ENCODE data around the gene TEX52. TPM values are rescaled to one million over a fixed set of nuclear protein-coding genes. Genes with fewer than 3 reads are reported as not detected.
"Not testable (repeated sequence)": the region's sequence is repeated elsewhere in the genome, so short reads cannot be mapped to it uniquely, and the experiment has no call there.

Gene TEX52
- total RNA-seq, 2 experiments from 2014 or later, result 0.20 TPM; not detected in 1

GRCh38 chr12:2886768-2887450, 30.1 kb upstream of the TEX52 start:
- H3K9me3 Mint-ChIP-seq, result no peaks in the 10 kb centered on the region
- peaks cover 50% of the 10 kb centered on the region for H3K36me3 Mint-ChIP-seq (ENCODE audit: low read depth)
- no peaks in the 10 kb centered on the region for H3K27me3 Mint-ChIP-seq
- no peak overlapping the region for H3K27ac Mint-ChIP-seq
- ChIA-PET POLR2A (interaction anchor here (2.7 kb wide), 1 partner anchor 10 kb away, joined by 21 read pairs; the partner anchor contains the start of genes FOXM1 and RHNO1), CTCF (interaction anchor here (0.7 to 2.3 kb wide), 7 partner anchors 9 to 105 kb away, joined by 3 to 20 read pairs (median 3); no protein-coding TSS in a partner anchor)
- H3K4me3 Mint-ChIP-seq, result no peak overlapping the region
- peaks cover 54% of the 10 kb centered on the region for H3K4me1 Mint-ChIP-seq
- DNase-seq, result no peak

GRCh38 chr12:2884810-2885209, 28.0 kb upstream of the TEX52 start:
- no peak for DNase-seq
- peak overlapping the region; percentile 2 for H3K27ac Mint-ChIP-seq
- peaks cover 52% of the 10 kb centered on the region for H3K36me3 Mint-ChIP-seq (ENCODE audit: low read depth)
- ChIA-PET CTCF (interaction anchor here (0.7 to 2.3 kb wide), 7 partner anchors 8 to 1052 kb away, joined by 3 to 20 read pairs (median 5); partner anchors contain the start of genes FOXM1 and RHNO1), POLR2A (interaction anchor here (0.6 to 2.7 kb wide), 3 partner anchors 8 to 22 kb away, joined by 3 to 21 read pairs (median 3); partner anchors contain the start of genes FOXM1 and RHNO1)
- no peaks in the 10 kb centered on the region for H3K27me3 Mint-ChIP-seq
- H3K4me3 Mint-ChIP-seq, result no peak overlapping the region
- peaks cover 50% of the 10 kb centered on the region for H3K4me1 Mint-ChIP-seq
- H3K9me3 Mint-ChIP-seq, result no peaks in the 10 kb centered on the region

GRCh38 chr12:2879853-2880252, 23.0 kb upstream of the TEX52 start:
- H3K9me3 Mint-ChIP-seq, result no peaks in the 10 kb centered on the region
- CTCF ChIA-PET, result interaction anchor here (0.9 kb wide), 1 partner anchor 11 kb away, joined by 3 read pairs; the partner anchor contains the start of gene TULP3

GRCh38 chr12:2877953-2878732, 21.3 kb upstream of the TEX52 start:
- ChIA-PET POLR2A (interaction anchor here (0.6 to 5.4 kb wide), 15 partner anchors 8 to 308 kb away, joined by 3 to 99 read pairs (median 9); partner anchors contain the start of genes ITFG2, TEX52 and TULP3), CTCF (interaction anchor here (0.7 to 3.1 kb wide), 7 partner anchors 8 to 21 kb away, joined by 3 to 17 read pairs (median 4); partner anchors contain the start of genes TEX52 and TULP3)
- Mint-ChIP-seq H3K27ac (peak overlapping the region; percentile 90), H3K4me1 (peaks cover 56% of the 10 kb centered on the region), H3K4me3 (peak overlapping the region; percentile 83), H3K36me3 (ENCODE audit: low read depth) (peaks cover 46% of the 10 kb centered on the region), H3K9me3 (no peaks in the 10 kb centered on the region), H3K27me3 (no peaks in the 10 kb centered on the region)
- peak; percentile 49 for DNase-seq

More at GRCh38 chr12:2879853-2880252, 23.0 kb upstream of the TEX52 start:
- DNase-seq, result peak; percentile 29
- H3K4me3 Mint-ChIP-seq, result peak overlapping the region; percentile 83
- POLR2A ChIA-PET, result interaction anchor here (1.1 to 5.4 kb wide), 4 partner anchors 11 to 188 kb away, joined by 3 to 99 read pairs (median 4); partner anchors contain the start of gene TULP3
- peaks cover 45% of the 10 kb centered on the region for H3K36me3 Mint-ChIP-seq (ENCODE audit: low read depth)
- H3K4me1 Mint-ChIP-seq, result peaks cover 53% of the 10 kb centered on the region
- H3K27ac Mint-ChIP-seq, result peak overlapping the region; percentile 90
- H3K27me3 Mint-ChIP-seq, result no peaks in the 10 kb centered on the region

GRCh38 chr12:2877047-2877952, 20.5 kb upstream of the TEX52 start, which contains the start of the genes FOXM1 and RHNO1:
FOXM1 (minus strand) TSS chr12:2877174; CDS start chr12:2874478, 2,696 bp downstream.
RHNO1 (plus strand) TSS chr12:2877223; CDS start chr12:2885367, 8,144 bp downstream.
- Mint-ChIP-seq H3K27ac (peak within 1 kb of the TSS; percentile 90), H3K4me3 (peak within 1 kb of the TSS; percentile 83), H3K27me3 (no peaks in the 10 kb centered on the region), H3K9me3 (no peaks in the 10 kb centered on the region), H3K36me3 (ENCODE audit: low read depth) (peaks cover 46% of the 10 kb centered on the region), H3K4me1 (peaks cover 54% of the 10 kb centered on the region)
- CTCF ChIA-PET, result interaction anchor here (1.0 to 3.1 kb wide), 6 partner anchors 8 to 13 kb away, joined by 3 to 17 read pairs (median 4); partner anchors contain the start of gene TULP3
- POLR2A ChIA-PET, result interaction anchor here (0.7 to 5.4 kb wide), 14 partner anchors 9 to 244 kb away, joined by 3 to 99 read pairs (median 10); partner anchors contain the start of genes FKBP4, ITFG2, TEX52 and TULP3
- DNase-seq, result peak; percentile 91

- H3K27me3 Mint-ChIP-seq, result no peaks in the 10 kb centered on the region
- peak overlapping the region; percentile 83 for H3K27ac Mint-ChIP-seq
- H3K36me3 Mint-ChIP-seq (ENCODE audit: low read depth), result peaks cover 50% of the 10 kb centered on the region
- no peaks in the 10 kb centered on the region for H3K9me3 Mint-ChIP-seq
- DNase-seq, result peak; percentile 54
- ChIA-PET CTCF (interaction anchor here (1.0 to 3.1 kb wide), 2 partner anchors 9 to 14 kb away, joined by 5 to 17 read pairs; partner anchors contain the start of gene TULP3), POLR2A (interaction anchor here (0.7 to 5.4 kb wide), 14 partner anchors 8 to 244 kb away, joined by 3 to 99 read pairs (median 10); partner anchors contain the start of genes FKBP4, ITFG2, TEX52 and TULP3)
- H3K4me3 Mint-ChIP-seq, result peak overlapping the region; percentile 83
- H3K4me1 Mint-ChIP-seq, result peaks cover 55% of the 10 kb centered on the region
These were observed 19.7 kb upstream of the TEX52 start for GRCh38 chr12:2876431-2877046.

GRCh38 chr12:2868986-2869632, 12.3 kb upstream of the TEX52 start:
- not testable (repeated sequence) for DNase-seq, H3K4me3 Mint-ChIP-seq, H3K27me3 Mint-ChIP-seq, H3K9me3 Mint-ChIP-seq
- CTCF ChIA-PET, result interaction anchor here (0.7 to 0.9 kb wide), 2 partner anchors 9 to 16 kb away, joined by 3 to 4 read pairs; no protein-coding TSS in a partner anchor
- Mint-ChIP-seq H3K4me1 (peaks cover 39% of the 10 kb centered on the region), H3K27ac (peak overlapping the region; percentile 81), H3K36me3 (ENCODE audit: low read depth) (peaks cover 64% of the 10 kb centered on the region)
- POLR2A ChIA-PET, result interaction anchor here (2.9 kb wide), 1 partner anchor 9 kb away, joined by 37 read pairs; the partner anchor contains the start of genes FOXM1 and RHNO1

GRCh38 chr12:2864198-2864597, 7.4 kb upstream of the TEX52 start:
- DNase-seq, result no peak
- no peaks in the 10 kb centered on the region for H3K9me3 Mint-ChIP-seq
- H3K27me3 Mint-ChIP-seq, result no peaks in the 10 kb centered on the region
- H3K4me1 Mint-ChIP-seq, result peaks cover 17% of the 10 kb centered on the region
- H3K36me3 Mint-ChIP-seq (ENCODE audit: low read depth), result peaks cover 74% of the 10 kb centered on the region
- no peak overlapping the region for H3K4me3 Mint-ChIP-seq
- ChIA-PET CTCF (interaction anchor here (1.7 to 3.2 kb wide), 2 partner anchors 10 kb away, joined by 6 to 14 read pairs; no protein-coding TSS in a partner anchor), POLR2A (interaction anchor here (0.8 to 1.9 kb wide), 5 partner anchors 10 to 52 kb away, joined by 3 to 7 read pairs (median 3); partner anchors contain the start of genes FOXM1, ITFG2 and RHNO1)
- no peak overlapping the region for H3K27ac Mint-ChIP-seq

- H3K9me3 Mint-ChIP-seq, H3K27me3 Mint-ChIP-seq, H3K4me1 Mint-ChIP-seq, H3K4me3 Mint-ChIP-seq, H3K27ac Mint-ChIP-seq, DNase-seq: not testable (repeated sequence)
- ChIA-PET POLR2A (interaction anchor here (0.6 to 1.9 kb wide), 5 partner anchors 14 to 1172 kb away, joined by 3 to 7 read pairs (median 3); partner anchors contain the start of genes FOXM1, ITFG2 and RHNO1), CTCF (interaction anchor here (1.7 to 3.2 kb wide), 2 partner anchors 9 to 11 kb away, joined by 6 to 14 read pairs; no protein-coding TSS in a partner anchor)
- H3K36me3 Mint-ChIP-seq (ENCODE audit: low read depth), result peaks cover 73% of the 10 kb centered on the region
These were observed 6.6 kb upstream of the TEX52 start for GRCh38 chr12:2863402-2863801.

- Mint-ChIP-seq H3K4me3 (no peak overlapping the region), H3K9me3 (no peaks in the 10 kb centered on the region), H3K27me3 (no peaks in the 10 kb centered on the region), H3K4me1 (peaks cover 5% of the 10 kb centered on the region), H3K27ac (no peak overlapping the region), H3K36me3 (ENCODE audit: low read depth) (peaks cover 73% of the 10 kb centered on the region)
- ChIA-PET POLR2A (interaction anchor here (0.5 to 1.9 kb wide), 4 partner anchors 13 to 1171 kb away, joined by 3 to 7 read pairs (median 3); partner anchors contain the start of genes FOXM1 and RHNO1), CTCF (interaction anchor here (0.7 to 3.2 kb wide), 2 partner anchors 9 to 49 kb away, joined by 3 to 14 read pairs; no protein-coding TSS in a partner anchor)
- no peak for DNase-seq
These were observed 6.0 kb upstream of the TEX52 start for GRCh38 chr12:2862876-2863275.
